Ascending aorta (tissue), 2 donors: ENCODE data around the gene VPS8. TPM values are rescaled to one million over a fixed set of nuclear protein-coding genes. Genes with fewer than 3 reads are reported as not detected.

Experiments
- DNase-seq, 2 donors: peaks; one replicate each; pipeline ENCODE4 v3.0.0-alpha.2; 2019; ENCODE audit warnings: low spot score in 2 of 2
- H3K27ac ChIP-seq, 2 donors: fragments of 200-600 bp; sonication (generic); one replicate each; pipeline ENCODE4 v1.5.1; 2016 to 2017; ENCODE audit warnings: mild to moderate bottlenecking in 1 of 2
- H3K27me3 ChIP-seq: fragments of 200-600 bp; sonication (generic); one replicate; pipeline ENCODE4 v1.5.1; 2017
- H3K36me3 ChIP-seq, 2 donors: fragments of 200-600 bp; sonication (generic); one replicate each; pipeline ENCODE4 v1.5.1; 2016
- H3K4me1 ChIP-seq, 2 donors: fragments of 200-600 bp; sonication (generic); one replicate each; pipeline ENCODE4 v1.5.1; 2016 to 2017; ENCODE audit warnings: mild to moderate bottlenecking in 1 of 2
- H3K4me3 ChIP-seq, 2 donors: fragments of 200-600 bp; sonication (generic); one replicate each; pipeline ENCODE4 v1.5.1; 2016 to 2017; ENCODE audit warnings: mild to moderate bottlenecking in 1 of 2
- H3K9me3 ChIP-seq, 2 donors: fragments of 200-600 bp; sonication (generic); one replicate each; pipeline ENCODE4 v1.5.1; 2016
- CTCF ChIP-seq, 3 experiments: fragments of 200-600 bp in 2 of 3; fragments of 450-650 bp in 1 of 3; sonication (generic) in 2 of 3; IDR thresholded peaks; one replicate each; pipeline ENCODE4 v1.5.1; 2016 to 2019; ENCODE audit warnings: antibody characterized with exemption in 3 of 3, mild to moderate bottlenecking in 1 of 3, moderate library complexity in 1 of 3
- intact Hi-C: fragments of 100-400 bp; cut with DNase I; formaldehyde crosslinking; loops from one replicate; pipeline ENCODE4 v1.15.1; 2023
- total RNA-seq: library from RNA; depleted of rRNA; stranded (reverse); fragments of >200 nt; gene quantifications from one replicate; pipeline ENCODE4 v1.1.0, GENCODE V29; 2016

Gene VPS8
- total RNA-seq, 1 donor from 2014 or later = 24.9 TPM

GRCh38 chr3:184796551-184796950 is 15.4 kb upstream of the VPS8 start:
- Histone ChIP-seq H3K4me1 (no peaks in the 10 kb centered on the region), H3K9me3 (no peaks in the 10 kb centered on the region), H3K27ac (no peak overlapping the region), H3K27me3 (no peaks in the 10 kb centered on the region), H3K36me3 (no peaks in the 10 kb centered on the region), H3K4me3 (no peak overlapping the region)
- no peak for DNase-seq
- intact Hi-C loops = no loop called here
- no peak for TF ChIP-seq CTCF (IDR thresholded peaks at IDR 0.05)

- no peaks in the 10 kb centered on the region for H3K9me3 ChIP-seq
- DNase-seq = no peak
- no peak for TF ChIP-seq CTCF (IDR thresholded peaks at IDR 0.05)
Observed at GRCh38 chr3:184796954-184797353, 15.0 kb upstream of the VPS8 start.

GRCh38 chr3:184798120-184798519 is 13.8 kb upstream of the VPS8 start:
- no peak for TF ChIP-seq CTCF (IDR thresholded peaks at IDR 0.05)
- no peak overlapping the region for H3K4me3 ChIP-seq
- intact Hi-C loops = no loop called here

More at GRCh38 chr3:184796954-184797353, 15.0 kb upstream of the VPS8 start:
- Histone ChIP-seq H3K27me3 (no peaks in the 10 kb centered on the region), H3K27ac (no peak overlapping the region), H3K4me1 (no peaks in the 10 kb centered on the region), H3K4me3 (no peak overlapping the region), H3K36me3 (no peaks in the 10 kb centered on the region)
- intact Hi-C loops = no loop called here

GRCh38 chr3:184800349-184800930 is 11.5 kb upstream of the VPS8 start:
- no peak overlapping the region for H3K4me3 ChIP-seq
- H3K27me3 ChIP-seq = no peaks in the 10 kb centered on the region
- no peak for TF ChIP-seq CTCF (IDR thresholded peaks at IDR 0.05)
- no peaks in the 10 kb centered on the region for H3K36me3 ChIP-seq
- intact Hi-C loops = no loop called here
- no peaks in the 10 kb centered on the region for H3K4me1 ChIP-seq
- H3K27ac ChIP-seq = no peak overlapping the region
- H3K9me3 ChIP-seq = no peaks in the 10 kb centered on the region
- no peak for DNase-seq

More at GRCh38 chr3:184798120-184798519, 13.8 kb upstream of the VPS8 start:
- no peaks in the 10 kb centered on the region for H3K27me3 ChIP-seq
- H3K36me3 ChIP-seq = no peaks in the 10 kb centered on the region
- H3K9me3 ChIP-seq = no peaks in the 10 kb centered on the region
- DNase-seq = no peak
- no peaks in the 10 kb centered on the region for H3K4me1 ChIP-seq
- no peak overlapping the region for H3K27ac ChIP-seq

DNA sequence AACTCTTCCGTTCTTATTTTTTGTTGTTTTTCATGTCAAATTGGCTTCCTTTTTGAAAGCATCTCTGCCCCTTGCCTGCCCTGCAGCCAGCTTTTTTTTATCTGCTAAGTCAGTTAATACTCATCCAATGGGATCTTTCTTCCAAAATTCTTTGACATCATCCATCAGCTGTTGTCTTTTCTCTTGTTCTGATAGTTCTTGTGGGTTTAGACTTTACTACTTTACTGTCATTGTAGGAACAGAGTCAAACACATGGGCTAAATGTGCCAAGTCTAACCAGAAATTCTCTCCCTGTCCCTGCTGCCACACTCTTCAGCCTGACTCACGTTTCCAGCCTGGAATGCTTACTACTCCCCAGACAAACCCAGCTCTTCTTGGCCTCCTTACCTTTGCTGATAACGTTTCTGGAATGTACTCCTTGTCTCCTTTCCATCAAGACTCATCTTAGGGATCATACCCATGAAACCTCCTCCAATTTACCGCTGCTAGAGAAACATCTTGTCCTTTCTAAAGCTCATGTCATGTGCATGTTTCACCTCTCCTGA is 10.7 kb upstream of the VPS8 start:
- DNase-seq = no peak
- H3K27ac ChIP-seq = no peak overlapping the region
- no peak overlapping the region for H3K4me3 ChIP-seq
- H3K4me1 ChIP-seq = no peaks in the 10 kb centered on the region
- H3K27me3 ChIP-seq = no peaks in the 10 kb centered on the region
- TF ChIP-seq CTCF (IDR thresholded peaks at IDR 0.05) = no peak
- no peaks in the 10 kb centered on the region for H3K9me3 ChIP-seq
- H3K36me3 ChIP-seq = no peaks in the 10 kb centered on the region
- intact Hi-C loops = no loop called here
